ENCODE results near the gene CDC42EP1.
A peak's percentile ranks its signal among the peaks of the same experiment; 100 is the strongest.
"Not testable (repeated sequence)": the region's sequence is repeated elsewhere in the genome, so short reads cannot be mapped to it uniquely, and the experiment has no call there.

The CDC42EP1 gene

GRCh38 chr22:37559901-37560607 lies at the start of gene CDC42EP1:
CDC42EP1 (plus strand) TSS chr22:37560480; CDS start chr22:37566350, 5,870 bp downstream.
- peak; percentile 67 for DNase-seq

- no peak for DNase-seq
These were observed 48.7 kb upstream of the CDC42EP1 start for GRCh38 chr22:37511395-37512104.

- no peak for DNase-seq
These were observed 45.7 kb upstream of the CDC42EP1 start for GRCh38 chr22:37514526-37515051.

- DNase-seq: no peak
These were observed 44.4 kb upstream of the CDC42EP1 start for GRCh38 chr22:37515901-37516300.

- DNase-seq: no peak
These were observed 43.8 kb upstream of the CDC42EP1 start for GRCh38 chr22:37516456-37516855.

GRCh38 chr22:37517826-37518450 lies 42.3 kb upstream of the CDC42EP1 start:
- DNase-seq: no peak

GRCh38 chr22:37518509-37519267 lies 41.6 kb upstream of the CDC42EP1 start:
- no peak for DNase-seq

- DNase-seq: peak; percentile 61
These were observed 40.7 kb upstream of the CDC42EP1 start, which contains the start of gene CARD10 for GRCh38 chr22:37519268-37520195. CARD10 (minus strand) TSS chr22:37519415; CDS start chr22:37519200, 215 bp downstream.

- no peak for DNase-seq
These were observed 39.5 kb upstream of the CDC42EP1 start for GRCh38 chr22:37520776-37521191.

- no peak for DNase-seq
These were observed 39.0 kb upstream of the CDC42EP1 start for GRCh38 chr22:37521236-37521739.

GRCh38 chr22:37522482-37522881 lies 37.8 kb upstream of the CDC42EP1 start:
- DNase-seq: no peak

- peak; percentile 96 for DNase-seq
These were observed 35.1 kb upstream of the CDC42EP1 start for GRCh38 chr22:37525073-37525745.

- no peak for DNase-seq
These were observed 34.4 kb upstream of the CDC42EP1 start for GRCh38 chr22:37525746-37526350.

GRCh38 chr22:37526376-37526775 lies 33.9 kb upstream of the CDC42EP1 start:
- DNase-seq: peak; percentile 63

GRCh38 chr22:37527081-37527752 lies 33.1 kb upstream of the CDC42EP1 start:
- not testable (repeated sequence) for DNase-seq

GRCh38 chr22:37527952-37528351 lies 32.3 kb upstream of the CDC42EP1 start:
- DNase-seq: not testable (repeated sequence)

- DNase-seq: no peak
These were observed 30.5 kb upstream of the CDC42EP1 start for GRCh38 chr22:37529652-37530345.

- peak; percentile 73 for DNase-seq
These were observed 26.3 kb upstream of the CDC42EP1 start for GRCh38 chr22:37533995-37534394.

GRCh38 chr22:37534445-37534844 lies 25.8 kb upstream of the CDC42EP1 start:
- no peak for DNase-seq

Data from EL (cell line).